Thyroid gland (tissue), 4 donors: ENCODE results near the gene BFSP1. TPM values are rescaled to one million over a fixed set of nuclear protein-coding genes. Genes with fewer than 3 reads are reported as not detected.

Experiments
- DNase-seq, 2 donors: peaks; one replicate each; pipeline ENCODE4 v3.0.0-alpha.2; 2019
- H3K27ac ChIP-seq, 3 donors: fragments of 200-600 bp; sonication (generic); 1 replicate in 2 of 3; 2 replicates in 1 of 3; pipeline ENCODE4 v1.5.1; 2016 to 2019; ENCODE audit warnings: mild to moderate bottlenecking in 1 of 3, moderate library complexity in 1 of 3
- H3K27me3 ChIP-seq: fragments of 200-600 bp; sonication (generic); one replicate; pipeline ENCODE4 v1.5.1; 2019
- H3K36me3 ChIP-seq, 2 donors: fragments of 200-600 bp; sonication (generic); one replicate each; pipeline ENCODE4 v1.5.1; 2016 to 2019
- H3K4me1 ChIP-seq, 2 donors: fragments of 200-600 bp; sonication (generic); one replicate each; pipeline ENCODE4 v1.5.1; 2017 to 2019
- H3K4me3 ChIP-seq, 3 donors: fragments of 200-600 bp; sonication (generic); replicated peaks in 1 of 3; 1 replicate in 2 of 3; 2 replicates in 1 of 3; pipeline ENCODE4 v1.5.1; 2016; ENCODE audit warnings: mild to moderate bottlenecking in 1 of 3
- H3K9me3 ChIP-seq: fragments of 200-600 bp; sonication (generic); one replicate; pipeline ENCODE4 v1.5.1; 2017
- POLR2A ChIP-seq, 2 donors: fragments of 450-650 bp; IDR thresholded peaks; one replicate each; pipeline ENCODE4 v1.6.1; 2017; ENCODE audit warnings: antibody characterized with exemption in 2 of 2, mild to moderate bottlenecking in 2 of 2, moderate library complexity in 1 of 2
- WGBS, 2 donors: methylation state at CpG; one replicate each; pipeline ENCODE4 v1.1.5; 2017; 5-methylcytosine and 5-hydroxymethylcytosine counted together
- intact Hi-C: fragments of 100-400 bp; cut with DNase I; formaldehyde crosslinking; loops from one replicate; pipeline ENCODE4 v1.15.1; 2023
- total RNA-seq, 4 donors: library from RNA; depleted of rRNA; stranded (reverse); fragments of >200 nt; gene quantifications; one replicate each; pipeline ENCODE4 v1.2.3, GENCODE V29; 2016
- TF ChIP-seq, protein P1 (sequence below), 6 experiments: fragments of 200-600 bp in 3 of 6; fragments of 450-650 bp in 3 of 6; sonication (generic) in 3 of 6; IDR thresholded peaks; one replicate each; pipeline ENCODE4 v1.5.1; 2016 to 2019; ENCODE audit warnings: antibody characterized with exemption in 6 of 6, mild to moderate bottlenecking in 2 of 6, inconsistent platforms in 1 of 6, moderate library complexity in 1 of 6

BFSP1 gene
- total RNA-seq, 4 donors from 2014 or later: 2.7 to 8.7 (median 4.2) TPM

DNA sequence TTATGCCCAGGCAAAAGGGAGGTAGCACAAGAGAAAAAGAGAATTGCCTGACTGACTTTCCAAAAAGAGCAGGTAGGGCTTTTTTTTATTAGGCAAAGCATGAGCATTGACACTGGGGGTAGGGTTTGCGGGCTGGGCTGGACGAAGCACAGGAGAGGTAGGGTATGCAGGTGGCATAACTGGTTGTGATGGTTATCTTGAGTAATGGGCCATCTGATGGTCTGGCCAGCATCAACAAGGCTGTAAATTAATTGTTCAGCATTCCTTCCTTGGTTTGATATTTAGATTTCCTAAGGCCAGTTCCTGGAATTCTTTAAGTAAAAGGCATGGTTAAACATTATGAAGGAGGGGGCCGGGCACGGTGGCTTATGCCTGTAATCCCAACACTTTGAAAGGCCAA lies 13.9 kb upstream of the BFSP1 start:
- WGBS, 2 donors: 89 to 90% methylated on average over 4 of the region's 4 CpGs
- H3K4me1 ChIP-seq: peaks cover 31 to 41% of the 10 kb centered on the region in 2 donors

DNA sequence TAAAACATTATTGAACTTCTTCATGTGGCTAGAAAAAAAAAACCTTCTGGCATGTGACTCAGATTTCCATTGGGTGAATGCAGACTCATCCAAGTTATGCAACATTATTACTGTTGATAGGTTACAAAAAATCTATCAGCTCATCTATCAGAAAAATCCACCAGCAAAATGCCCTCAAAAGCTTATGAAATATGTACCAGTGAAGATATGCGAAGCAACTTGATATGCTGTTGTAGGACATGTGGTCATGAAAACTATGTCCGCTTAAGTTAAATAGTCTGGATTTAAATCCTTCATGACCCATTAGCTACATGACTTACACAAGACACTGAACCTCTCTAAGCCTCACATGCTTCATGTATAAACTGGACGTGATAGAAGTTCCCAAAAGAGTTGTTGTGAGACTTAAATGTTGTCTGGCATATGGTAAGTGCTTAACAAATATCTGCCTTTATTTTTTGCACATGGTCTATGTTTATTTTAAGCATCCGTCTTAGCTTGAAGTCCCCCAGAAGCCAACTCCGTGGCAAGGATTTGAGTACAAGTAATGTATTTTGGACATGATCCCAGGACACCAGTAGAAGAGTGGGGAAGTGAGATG lies 12.5 kb upstream of the BFSP1 start:
- DNase-seq: no peak
- intact Hi-C loops: no loop called here
- 58 to 64% methylated on average over 5 of the region's 5 CpGs for WGBS, 2 donors
- Histone ChIP-seq H3K36me3 (no peaks in the 10 kb centered on the region), H3K4me3 (no peak overlapping the region), H3K9me3 (no peaks in the 10 kb centered on the region), H3K27me3 (no peaks in the 10 kb centered on the region), H3K4me1 (peaks cover 31 to 41% of the 10 kb centered on the region in 2 donors), H3K27ac (peak overlapping the region; percentile 59 to 89 (median 63))
- TF ChIP-seq, protein P1, sequence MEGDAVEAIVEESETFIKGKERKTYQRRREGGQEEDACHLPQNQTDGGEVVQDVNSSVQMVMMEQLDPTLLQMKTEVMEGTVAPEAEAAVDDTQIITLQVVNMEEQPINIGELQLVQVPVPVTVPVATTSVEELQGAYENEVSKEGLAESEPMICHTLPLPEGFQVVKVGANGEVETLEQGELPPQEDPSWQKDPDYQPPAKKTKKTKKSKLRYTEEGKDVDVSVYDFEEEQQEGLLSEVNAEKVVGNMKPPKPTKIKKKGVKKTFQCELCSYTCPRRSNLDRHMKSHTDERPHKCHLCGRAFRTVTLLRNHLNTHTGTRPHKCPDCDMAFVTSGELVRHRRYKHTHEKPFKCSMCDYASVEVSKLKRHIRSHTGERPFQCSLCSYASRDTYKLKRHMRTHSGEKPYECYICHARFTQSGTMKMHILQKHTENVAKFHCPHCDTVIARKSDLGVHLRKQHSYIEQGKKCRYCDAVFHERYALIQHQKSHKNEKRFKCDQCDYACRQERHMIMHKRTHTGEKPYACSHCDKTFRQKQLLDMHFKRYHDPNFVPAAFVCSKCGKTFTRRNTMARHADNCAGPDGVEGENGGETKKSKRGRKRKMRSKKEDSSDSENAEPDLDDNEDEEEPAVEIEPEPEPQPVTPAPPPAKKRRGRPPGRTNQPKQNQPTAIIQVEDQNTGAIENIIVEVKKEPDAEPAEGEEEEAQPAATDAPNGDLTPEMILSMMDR (IDR thresholded peaks at IDR 0.05): no peak
- no peak for TF ChIP-seq POLR2A (IDR thresholded peaks at IDR 0.05)

More for the DNA sequence above, 13.9 kb upstream of the BFSP1 start:
- Histone ChIP-seq H3K27ac (peak overlapping the region in 1 of 3 donors; percentile 25), H3K9me3 (no peaks in the 10 kb centered on the region), H3K4me3 (no peak overlapping the region), H3K27me3 (no peaks in the 10 kb centered on the region), H3K36me3 (no peaks in the 10 kb centered on the region)
- no peak for DNase-seq
- intact Hi-C loops: no loop called here
- no peak for TF ChIP-seq POLR2A (IDR thresholded peaks at IDR 0.05)
- TF ChIP-seq, protein P1 (IDR thresholded peaks at IDR 0.05): no peak

DNA sequence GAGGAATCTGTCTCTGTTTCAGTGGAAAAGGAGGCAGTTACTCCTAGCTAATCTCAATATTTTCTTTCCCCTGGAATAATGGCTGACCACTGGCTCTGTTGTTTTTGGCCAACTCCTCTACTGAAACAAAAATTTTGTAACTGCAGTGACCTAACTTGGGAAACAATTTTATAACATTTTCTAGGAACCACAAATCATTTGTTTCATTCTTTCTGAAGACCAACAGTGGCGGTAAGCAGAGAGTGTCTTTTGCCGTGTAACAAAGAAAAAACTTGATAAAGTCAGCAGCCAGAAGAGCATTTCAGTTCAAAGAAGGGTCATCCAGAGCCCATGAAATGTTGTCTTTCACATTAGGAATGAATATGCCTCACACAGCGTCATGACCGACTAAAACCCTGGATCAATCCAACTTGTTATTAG lies 11.8 kb upstream of the BFSP1 start:
- DNase-seq: no peak
- intact Hi-C loops: no loop called here
- peaks cover 31 to 41% of the 10 kb centered on the region in 2 donors for H3K4me1 ChIP-seq
- WGBS, 2 donors: 37 to 43% methylated on average over 4 of the region's 4 CpGs
- H3K36me3 ChIP-seq: no peaks in the 10 kb centered on the region
- no peak overlapping the region for H3K4me3 ChIP-seq
- peak overlapping the region; percentile 59 to 89 (median 63) for H3K27ac ChIP-seq
- peak in 1 of 2 donors; percentile 26 for TF ChIP-seq POLR2A (IDR thresholded peaks at IDR 0.05)
- TF ChIP-seq, protein P1 (IDR thresholded peaks at IDR 0.05): no peak
- H3K27me3 ChIP-seq: no peaks in the 10 kb centered on the region
- H3K9me3 ChIP-seq: no peaks in the 10 kb centered on the region

DNA sequence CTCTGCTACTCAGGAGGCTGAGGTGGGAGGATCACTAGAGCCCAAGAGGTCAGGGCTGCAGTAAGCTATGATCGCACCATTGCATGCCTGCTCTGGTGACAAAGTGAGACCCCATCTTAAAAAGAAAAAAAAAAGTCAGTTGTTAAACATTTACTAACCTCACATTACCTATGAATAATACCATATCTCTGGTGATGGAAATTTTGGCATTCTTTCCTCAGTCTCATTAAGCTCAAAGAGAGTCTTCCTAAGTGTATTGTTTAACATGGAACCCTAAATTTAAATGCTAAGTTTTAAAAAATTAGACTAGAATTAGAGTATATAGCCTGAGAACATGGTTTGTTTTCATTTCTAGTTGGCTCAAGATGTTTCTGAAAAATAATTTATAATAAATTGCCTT lies 11.3 kb upstream of the BFSP1 start:
- intact Hi-C loops: no loop called here
- Histone ChIP-seq H3K4me1 (peaks cover 31 to 41% of the 10 kb centered on the region in 2 donors), H3K4me3 (no peak overlapping the region), H3K9me3 (no peaks in the 10 kb centered on the region), H3K27ac (peak overlapping the region; percentile 16 to 89 (median 59)), H3K36me3 (no peaks in the 10 kb centered on the region), H3K27me3 (no peaks in the 10 kb centered on the region)
- no peak for DNase-seq
- 84 to 86% methylated on average over 1 of the region's 1 CpG for WGBS, 2 donors
- TF ChIP-seq, protein P1 (IDR thresholded peaks at IDR 0.05): no peak
- no peak for TF ChIP-seq POLR2A (IDR thresholded peaks at IDR 0.05)

DNA sequence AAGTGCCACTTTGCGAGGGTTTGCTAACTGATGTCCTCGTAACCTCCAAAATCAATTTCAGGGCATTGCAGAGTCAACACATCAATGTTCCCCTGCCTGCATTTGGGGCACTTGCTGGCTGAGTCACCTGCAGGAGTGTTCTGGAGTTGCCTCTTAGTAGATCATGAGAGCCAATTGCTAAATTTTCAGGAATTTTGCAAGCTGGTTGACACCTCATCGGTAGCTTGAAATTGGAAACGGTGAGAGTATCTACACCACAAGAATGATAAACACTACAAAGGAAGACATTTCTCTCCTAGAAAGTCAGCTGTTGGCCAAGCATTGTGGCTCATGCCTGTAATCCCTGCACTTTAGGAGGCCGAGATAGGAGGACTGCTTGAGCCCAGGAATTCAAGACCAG lies 10.8 kb upstream of the BFSP1 start:
- TF ChIP-seq, protein P1 (IDR thresholded peaks at IDR 0.05): no peak
- TF ChIP-seq POLR2A (IDR thresholded peaks at IDR 0.05): no peak
- Histone ChIP-seq H3K27me3 (no peaks in the 10 kb centered on the region), H3K4me3 (no peak overlapping the region), H3K36me3 (no peaks in the 10 kb centered on the region), H3K4me1 (peaks cover 35 to 46% of the 10 kb centered on the region in 2 donors), H3K27ac (peak overlapping the region; percentile 6 to 89 (median 59)), H3K9me3 (no peaks in the 10 kb centered on the region)
- DNase-seq: peak; percentile 53 to 58
- intact Hi-C loops: no loop called here
- WGBS, 2 donors: 75 to 78% methylated on average over 5 of the region's 5 CpGs
